PC-3 (cell line): Measurements from ENCODE around the gene UNK. TPM values are rescaled to one million over a fixed set of nuclear protein-coding genes. Genes with fewer than 3 reads are reported as not detected.

ENCODE experiments used
- ATAC-seq: fragments of 200-7000 bp; cut with Tn5 transposase; 2 replicates; pipeline ENCODE4 v1.9.1; 2020; ENCODE audit warnings: mild to moderate bottlenecking, moderate library complexity
- BruUV-seq: library from RNA; stranded (reverse); fragments of 400-500 nt; replicated peaks from 2 replicates; lab custom pipeline; 2021; lab: Mats Ljungman, UMichigan
- CTCF ChIA-PET: fragments of 300-600 bp; sonication (Branson Sonifier 250); formaldehyde crosslinking; loops from one replicate; lab custom pipeline; 2022; ENCODE audit warnings: antibody characterized with exemption; lab: Charles Lee
- POLR2A ChIA-PET: fragments of 300-600 bp; sonication (Branson Sonifier 250); formaldehyde crosslinking; loops from one replicate; lab custom pipeline; 2022; ENCODE audit warnings: antibody characterized with exemption; ENCODE audit not compliant: unreplicated experiment; lab: Charles Lee
- DNase-seq: peaks from one replicate; pipeline ENCODE4 v3.0.0-alpha.2; 2015
- H2AFZ ChIP-seq: fragments of 300-600 bp; sonication (generic); 2 replicates; pipeline ENCODE4 v1.6.0; 2016; ENCODE audit warnings: antibody characterized with exemption, low read length
- H3F3A ChIP-seq: fragments of 300-600 bp; sonication (generic); one replicate; pipeline ENCODE4 v1.6.0; 2017; ENCODE audit warnings: antibody characterized with exemption, low read length, control low read depth, mild to moderate bottlenecking; ENCODE audit not compliant: unreplicated experiment
- H3K27ac ChIP-seq: fragments of 300-600 bp; sonication (generic); 2 replicates; pipeline ENCODE4 v1.5.1; 2016; ENCODE audit warnings: mild to moderate bottlenecking, low read length
- H3K27me3 ChIP-seq: fragments of 300-600 bp; sonication (generic); 2 replicates; pipeline ENCODE4 v1.6.1; 2016; ENCODE audit warnings: low read length, mixed read lengths
- H3K36me3 ChIP-seq: fragments of 300-600 bp; sonication (generic); 2 replicates; pipeline ENCODE4 v1.6.1; 2016; ENCODE audit warnings: low read depth, mixed run types, low read length, mixed read lengths
- H3K4me1 ChIP-seq: fragments of 300-600 bp; sonication (generic); 2 replicates; pipeline ENCODE4 v1.5.1; 2016; ENCODE audit warnings: low read length; ENCODE audit not compliant: insufficient read depth
- H3K4me2 ChIP-seq: fragments of 300-600 bp; sonication (generic); 2 replicates; pipeline ENCODE4 v1.6.0; 2016; ENCODE audit warnings: low read length
- H3K4me3 ChIP-seq: fragments of 300-600 bp; sonication (generic); 2 replicates; pipeline ENCODE4 v1.5.1; 2016; ENCODE audit warnings: mild to moderate bottlenecking, low read length, mixed read lengths
- H3K79me2 ChIP-seq: fragments of 300-600 bp; sonication (generic); 2 replicates; pipeline ENCODE4 v1.6.1; 2017; ENCODE audit warnings: low read length, mixed read lengths
- H3K9ac ChIP-seq: fragments of 300-600 bp; sonication (generic); 2 replicates; pipeline ENCODE4 v1.6.0; 2016; ENCODE audit warnings: mild to moderate bottlenecking, low read length
- H3K9me2 ChIP-seq: fragments of 300-600 bp; sonication (generic); replicated peaks from 2 replicates; pipeline ENCODE4 v1.6.1; 2016; ENCODE audit warnings: mixed run types, low read length, mixed read lengths
- H3K9me3 ChIP-seq: fragments of 300-600 bp; sonication (generic); 2 replicates; pipeline ENCODE4 v1.6.1; 2016; ENCODE audit warnings: low read length, mixed read lengths
- H4K20me1 ChIP-seq: fragments of 300-600 bp; sonication (generic); 2 replicates; pipeline ENCODE4 v1.6.1; 2016; ENCODE audit warnings: low read length, mixed read lengths
- CTCF ChIP-seq: fragments of 300-600 bp; sonication (generic); conservative IDR thresholded peaks from 2 replicates; pipeline ENCODE4 v1.5.1; 2017; ENCODE audit warnings: antibody characterized with exemption, low read depth, mild to moderate bottlenecking, low read length
- EZH2 ChIP-seq: fragments of 300-600 bp; sonication (generic); IDR thresholded peaks from one replicate; pipeline ENCODE4 v1.6.1; 2017; ENCODE audit warnings: antibody characterized with exemption, mild to moderate bottlenecking, low read length; ENCODE audit not compliant: unreplicated experiment
- EZH2phosphoT487 ChIP-seq: fragments of 300-600 bp; sonication (generic); IDR thresholded peaks from 2 replicates; pipeline ENCODE4 v1.6.1; 2018; ENCODE audit warnings: mild to moderate bottlenecking, antibody characterized with exemption, low read length, borderline replicate concordance
- intact Hi-C: fragments of 100-400 bp; cut with micrococcal nuclease; formaldehyde crosslinking; loops from 2 replicates; pipeline ENCODE4 v1.9.0; 2023
- total RNA-seq: library from RNA; depleted of rRNA; stranded (reverse); fragments of >200 nt; gene quantifications from 2 replicates; pipeline ENCODE4 v1.2.3, GENCODE V29; 2014

UNK gene
- total RNA-seq, 1 experiment from 2014 or later: 21.8 TPM

GRCh38 chr17:75737133-75737962, 47.3 kb upstream of the UNK start:
- Histone ChIP-seq H3K9me2 (no peaks in the 10 kb centered on the region), H3K9me3 (no peaks in the 10 kb centered on the region), H3K4me3 (no peak overlapping the region), H3K9ac (no peak overlapping the region), H3K27ac (no peak overlapping the region), H3K4me2 (no peak overlapping the region), H3F3A (no peaks in the 10 kb centered on the region), H3K79me2 (no peaks in the 10 kb centered on the region), H2AFZ (no peak overlapping the region), H3K36me3 (peaks cover 69% of the 10 kb centered on the region), H3K27me3 (no peaks in the 10 kb centered on the region), H3K4me1 (no peaks in the 10 kb centered on the region), H4K20me1 (no peaks in the 10 kb centered on the region)
- TF ChIP-seq EZH2phosphoT487 (no peak), CTCF (no peak), EZH2 (no peak)
- ATAC-seq (no peak), DNase-seq (no peak)
- intact Hi-C loops: no loop called here
- ChIA-PET CTCF (interaction anchor here (0.6 to 0.9 kb wide), 2 partner anchors 10 to 112 kb away, joined by 4 read pairs; no protein-coding TSS in a partner anchor), POLR2A (no interaction called here)
- BruUV-seq: no TSS peak

- ATAC-seq (no peak), DNase-seq (no peak)
- H3K9me2 ChIP-seq: no peaks in the 10 kb centered on the region
- no peaks in the 10 kb centered on the region for H3K79me2 ChIP-seq
- ChIA-PET POLR2A (interaction anchor here (0.6 to 0.7 kb wide), 3 partner anchors 9 to 58 kb away, joined by 3 to 6 read pairs (median 3); no protein-coding TSS in a partner anchor), CTCF (interaction anchor here (0.5 to 0.9 kb wide), 3 partner anchors 9 to 113 kb away, joined by 4 read pairs; no protein-coding TSS in a partner anchor)
- TF ChIP-seq EZH2 (no peak), CTCF (no peak), EZH2phosphoT487 (no peak)
- H3K27ac ChIP-seq: no peak overlapping the region
- peaks cover 74% of the 10 kb centered on the region for H3K36me3 ChIP-seq
- no peaks in the 10 kb centered on the region for H3K4me1 ChIP-seq
- BruUV-seq: no TSS peak
- no peaks in the 10 kb centered on the region for H3K9me3 ChIP-seq
- H3K9ac ChIP-seq: no peak overlapping the region
- no peaks in the 10 kb centered on the region for H3F3A ChIP-seq
- H3K4me2 ChIP-seq: no peak overlapping the region
- no peaks in the 10 kb centered on the region for H3K27me3 ChIP-seq
- no peak overlapping the region for H3K4me3 ChIP-seq
- intact Hi-C loops: no loop called here
- no peak overlapping the region for H2AFZ ChIP-seq
- H4K20me1 ChIP-seq: no peaks in the 10 kb centered on the region
These were observed 46.3 kb upstream of the UNK start for GRCh38 chr17:75738218-75738802.
